Kidney glomerular epithelial cell (primary cell): ENCODE measurements around the gene PRR35.

Source experiments
- DNase-seq: peaks from one replicate; lab custom pipeline; 2025; lab: John Stamatoyannopoulos, UW

Gene PRR35

GRCh38 chr16:549544-550263 is 10.5 kb upstream of the PRR35 start:
- DNase-seq = no peak

- no peak for DNase-seq
These were observed 9.0 kb upstream of the PRR35 start for GRCh38 chr16:551210-551609.

GRCh38 chr16:552171-552570 is 8.0 kb upstream of the PRR35 start:
- no peak for DNase-seq

GRCh38 chr16:553601-554296 is 6.4 kb upstream of the PRR35 start:
- DNase-seq = no peak

GRCh38 chr16:554297-554621 is 5.9 kb upstream of the PRR35 start:
- no peak for DNase-seq

- no peak for DNase-seq
These were observed 5.4 kb upstream of the PRR35 start for GRCh38 chr16:554640-555365.

GRCh38 chr16:555528-556473 is 4.4 kb upstream of the PRR35 start:
- DNase-seq = no peak

GRCh38 chr16:556474-557173 is 3.6 kb upstream of the PRR35 start:
- DNase-seq = no peak

- no peak for DNase-seq
These were observed 2.5 kb upstream of the PRR35 start for GRCh38 chr16:557463-558297.

GRCh38 chr16:558298-559020 is 1.7 kb upstream of the PRR35 start:
- peak; percentile 4 for DNase-seq

GRCh38 chr16:559021-559380 is 1.2 kb upstream of the PRR35 start:
- no peak for DNase-seq

- DNase-seq = no peak
These were observed 587 bp upstream of the PRR35 start for GRCh38 chr16:559411-560203.

- DNase-seq = no peak
These were observed 663 bp downstream of the PRR35 start for GRCh38 chr16:560701-561412.

- DNase-seq = no peak
These were observed 1.2 kb downstream of the PRR35 start for GRCh38 chr16:561413-561794.

GRCh38 chr16:561957-562938 is 2.1 kb downstream of the PRR35 start:
- no peak for DNase-seq

GRCh38 chr16:563072-563644 is 3.0 kb downstream of the PRR35 start:
- DNase-seq = no peak
